AG04450 (cell line): Measurements from ENCODE around the gene APMAP. TPM values are rescaled to one million over a fixed set of nuclear protein-coding genes. Genes with fewer than 3 reads are reported as not detected.

Source experiments
- CTCF ChIA-PET: fragments of 300-600, 350-600 bp; formaldehyde crosslinking; extraction: SDS; loops from one replicate; lab custom pipeline; 2022; ENCODE audit warnings: antibody characterized with exemption, inconsistent platforms; lab: Charles Lee
- POLR2A ChIA-PET: fragments of 350-600 bp; formaldehyde crosslinking; extraction: SDS; loops from one replicate; lab custom pipeline; 2021; ENCODE audit warnings: antibody characterized with exemption, inconsistent platforms; lab: Yijun Ruan, JAX
- DNase-seq: peaks from one replicate; pipeline ENCODE4 v3.0.0-alpha.2; 2011; ENCODE audit warnings: low read depth, low spot score
- H3K27ac ChIP-seq: one replicate; pipeline ENCODE4 v1.5.1; 2012; ENCODE audit warnings: low read depth, low read length, control low read depth
- H3K27me3 ChIP-seq: one replicate; pipeline ENCODE4 v1.6.0; 2012; ENCODE audit warnings: low read length; ENCODE audit not compliant: control insufficient read depth, insufficient read depth
- H3K4me3 ChIP-seq: 2 replicates; pipeline ENCODE4 v1.5.1; 2011; ENCODE audit warnings: mild to moderate bottlenecking, low read depth, low read length, control low read depth
- H3K9me3 ChIP-seq: 2 replicates; pipeline ENCODE4 v1.5.1; 2012; ENCODE audit warnings: low read length; ENCODE audit not compliant: control insufficient read depth, insufficient read depth
- polyA plus RNA-seq: library from polyadenylated mRNA; depleted of rRNA; stranded (reverse); fragments of >200 nt; gene quantifications from 2 replicates; pipeline ENCODE4 v1.2.3, GENCODE V29; 2011
- TF ChIP-seq, protein P1 (sequence below): IDR thresholded peaks from 2 replicates; pipeline ENCODE4 v1.5.1; 2011; ENCODE audit warnings: low read depth, low read length, control low read depth, inconsistent platforms

The APMAP gene
- polyA plus RNA-seq, 1 experiment = 94.5 TPM

DNA sequence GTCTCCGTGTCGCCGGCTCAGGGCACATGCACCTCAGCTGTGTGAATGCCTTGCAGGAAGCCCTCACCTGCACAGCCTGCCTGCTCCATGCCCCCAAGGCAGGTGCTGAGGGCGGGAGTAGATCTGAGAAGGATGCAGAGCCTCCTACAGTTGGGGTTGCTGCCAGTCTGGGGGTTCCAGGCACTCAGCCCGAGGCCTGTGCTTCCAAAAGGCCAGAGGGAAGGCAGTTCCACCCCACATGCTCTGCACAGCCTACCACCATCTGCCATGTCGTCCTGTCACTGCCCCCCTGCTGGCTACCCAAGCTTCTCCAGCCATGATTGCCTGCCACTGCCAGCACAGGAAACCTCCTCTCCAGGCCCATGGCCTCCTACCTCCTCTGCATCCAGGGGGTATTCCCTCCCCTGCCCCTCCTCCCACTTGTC is 46.1 kb upstream of the APMAP start:
- no peak for DNase-seq
- Histone ChIP-seq H3K27me3 (peaks cover 23% of the 10 kb centered on the region), H3K27ac (no peak overlapping the region), H3K9me3 (no peaks in the 10 kb centered on the region), H3K4me3 (no peak overlapping the region)
- CTCF ChIA-PET = no interaction called here
- TF ChIP-seq, protein P1, sequence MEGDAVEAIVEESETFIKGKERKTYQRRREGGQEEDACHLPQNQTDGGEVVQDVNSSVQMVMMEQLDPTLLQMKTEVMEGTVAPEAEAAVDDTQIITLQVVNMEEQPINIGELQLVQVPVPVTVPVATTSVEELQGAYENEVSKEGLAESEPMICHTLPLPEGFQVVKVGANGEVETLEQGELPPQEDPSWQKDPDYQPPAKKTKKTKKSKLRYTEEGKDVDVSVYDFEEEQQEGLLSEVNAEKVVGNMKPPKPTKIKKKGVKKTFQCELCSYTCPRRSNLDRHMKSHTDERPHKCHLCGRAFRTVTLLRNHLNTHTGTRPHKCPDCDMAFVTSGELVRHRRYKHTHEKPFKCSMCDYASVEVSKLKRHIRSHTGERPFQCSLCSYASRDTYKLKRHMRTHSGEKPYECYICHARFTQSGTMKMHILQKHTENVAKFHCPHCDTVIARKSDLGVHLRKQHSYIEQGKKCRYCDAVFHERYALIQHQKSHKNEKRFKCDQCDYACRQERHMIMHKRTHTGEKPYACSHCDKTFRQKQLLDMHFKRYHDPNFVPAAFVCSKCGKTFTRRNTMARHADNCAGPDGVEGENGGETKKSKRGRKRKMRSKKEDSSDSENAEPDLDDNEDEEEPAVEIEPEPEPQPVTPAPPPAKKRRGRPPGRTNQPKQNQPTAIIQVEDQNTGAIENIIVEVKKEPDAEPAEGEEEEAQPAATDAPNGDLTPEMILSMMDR = no peak
- POLR2A ChIA-PET = no interaction called here

DNA sequence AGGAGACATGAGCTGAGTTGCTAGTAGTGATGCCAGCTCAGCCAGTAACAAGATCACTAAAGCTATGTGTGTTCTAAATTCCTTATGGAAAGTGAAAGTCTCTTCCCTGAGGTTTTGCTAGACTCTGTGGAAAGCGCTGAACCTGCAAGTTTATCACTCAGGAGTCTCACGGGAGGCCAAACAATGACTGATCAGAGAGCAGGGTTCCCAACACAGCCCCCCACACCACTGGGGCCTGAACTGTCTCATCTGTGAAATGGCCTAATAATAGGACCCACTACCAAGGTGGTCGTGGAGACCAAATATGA is 45.5 kb upstream of the APMAP start:
- POLR2A ChIA-PET = no interaction called here
- TF ChIP-seq, protein P1 = no peak

DNA sequence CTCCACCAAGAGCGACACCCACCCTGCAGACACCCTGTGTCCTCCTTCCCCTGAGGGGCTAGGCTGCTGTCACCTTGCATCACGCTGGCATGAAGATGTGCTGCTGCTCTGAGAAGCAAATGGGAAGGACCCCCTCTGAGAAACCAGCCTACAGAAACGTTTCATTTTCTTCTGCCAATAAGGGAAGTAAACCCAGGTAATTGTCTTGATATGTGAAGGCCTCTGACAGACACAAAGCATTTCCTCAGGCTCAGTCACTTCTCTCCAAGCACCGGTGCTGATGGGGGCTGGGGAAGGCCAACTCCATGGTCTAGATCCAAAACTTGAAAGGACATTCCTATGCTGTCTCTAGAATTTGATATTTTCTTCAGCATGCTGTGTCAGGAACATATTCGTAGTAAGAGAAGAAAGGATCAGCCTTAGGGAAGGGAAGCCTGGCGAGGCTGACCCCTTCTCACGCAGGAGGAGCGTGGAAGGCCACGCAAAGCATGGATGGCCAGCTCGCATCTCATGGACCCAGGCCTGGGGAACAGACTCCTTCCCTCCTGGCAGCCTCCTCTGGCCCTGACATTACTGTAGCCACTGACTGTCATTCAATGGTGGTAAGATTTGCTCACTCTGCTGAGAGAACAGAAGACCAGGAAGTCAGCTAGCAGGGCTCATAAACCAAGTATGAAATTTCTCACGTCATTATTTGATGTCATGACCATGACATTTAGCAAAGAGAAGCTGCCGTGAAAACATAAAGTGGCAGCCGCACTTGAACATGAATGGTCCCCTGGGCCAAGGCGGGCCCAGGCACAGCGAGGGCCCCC is 44.9 kb upstream of the APMAP start:
- CTCF ChIA-PET = no interaction called here
- DNase-seq = no peak
- Histone ChIP-seq H3K27me3 (peaks cover 19% of the 10 kb centered on the region), H3K4me3 (no peak overlapping the region), H3K27ac (no peak overlapping the region), H3K9me3 (no peaks in the 10 kb centered on the region; the same call in 1 of the 2 replicates)
- TF ChIP-seq, protein P1 = no peak
- POLR2A ChIA-PET = no interaction called here

More for the DNA sequence above, 45.5 kb upstream of the APMAP start:
- no peaks in the 10 kb centered on the region for H3K9me3 ChIP-seq
- CTCF ChIA-PET = no interaction called here
- DNase-seq = no peak
- H3K4me3 ChIP-seq = no peak overlapping the region
- H3K27ac ChIP-seq = no peak overlapping the region
- H3K27me3 ChIP-seq = peaks cover 18% of the 10 kb centered on the region

DNA sequence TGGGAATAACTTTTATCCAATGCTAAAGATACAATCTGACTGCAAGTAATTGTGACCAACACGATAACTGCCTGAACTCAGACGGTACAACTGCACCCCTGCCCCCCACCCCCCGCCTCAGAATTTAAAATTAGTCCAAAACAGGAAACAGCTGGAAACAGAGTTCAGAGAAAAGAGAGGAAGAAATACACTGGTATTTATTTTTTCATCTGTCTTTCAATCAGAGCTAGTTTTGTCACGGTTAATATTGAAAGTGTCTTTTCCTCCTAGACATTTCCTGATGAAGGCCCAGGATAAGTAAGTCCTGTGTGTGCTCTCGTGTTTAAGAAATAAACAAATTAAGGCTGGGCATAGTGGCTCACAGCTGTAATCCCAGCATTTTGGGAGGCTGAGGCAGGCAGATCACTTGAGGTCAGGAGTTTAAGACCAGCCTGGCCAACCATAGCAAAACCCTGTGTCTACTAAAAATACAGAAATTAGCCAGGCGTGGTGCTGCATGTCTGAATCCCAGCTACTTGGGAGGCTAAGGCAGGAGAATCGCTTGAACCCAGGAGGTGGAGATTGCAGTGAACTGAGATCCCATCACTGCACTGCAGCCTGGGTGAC is 43.9 kb upstream of the APMAP start:
- Histone ChIP-seq H3K27me3 (peaks cover 19% of the 10 kb centered on the region), H3K27ac (no peak overlapping the region), H3K4me3 (no peak overlapping the region), H3K9me3 (no peaks in the 10 kb centered on the region; the same call in 1 of the 2 replicates)
- TF ChIP-seq, protein P1 = no peak
- ChIA-PET CTCF (no interaction called here), POLR2A (no interaction called here)
- DNase-seq = no peak

DNA sequence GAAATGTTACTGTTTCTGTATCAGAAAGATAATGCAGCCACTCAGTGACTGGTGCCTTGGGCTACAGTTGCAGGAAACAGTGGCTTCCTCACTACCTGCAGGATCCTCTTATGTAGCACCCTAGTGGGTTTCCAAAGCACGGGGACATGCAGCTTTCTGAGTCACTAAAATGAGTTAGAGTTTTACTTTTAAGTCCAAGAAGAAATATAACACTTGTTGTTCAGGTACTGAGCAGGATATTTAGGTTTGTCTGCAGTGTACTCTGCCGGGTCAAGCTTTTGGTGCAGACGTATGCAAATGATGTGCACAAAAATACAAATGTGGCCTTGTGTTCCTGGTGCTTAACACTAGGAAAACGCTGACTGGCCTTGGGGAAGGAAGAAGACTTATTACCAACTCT is 43.4 kb upstream of the APMAP start:
- Histone ChIP-seq H3K9me3 (no peaks in the 10 kb centered on the region; the same call in 1 of the 2 replicates), H3K27ac (no peak overlapping the region), H3K27me3 (peaks cover 15% of the 10 kb centered on the region), H3K4me3 (no peak overlapping the region)
- CTCF ChIA-PET = no interaction called here
- TF ChIP-seq, protein P1 = no peak
- POLR2A ChIA-PET = no interaction called here
- no peak for DNase-seq
